H1 (cell line): Measurements from ENCODE around the gene PRR5L. TPM values are rescaled to one million over a fixed set of nuclear protein-coding genes. Genes with fewer than 3 reads are reported as not detected.

Experiments
- CTCF ChIA-PET: fragments of 300-600 bp; sonication (Branson Sonifier 250); formaldehyde crosslinking; loops from one replicate; lab custom pipeline; 2021; ENCODE audit not compliant: partially characterized antibody; lab: Charles Lee
- POLR2A ChIA-PET: fragments of 300-600 bp; sonication (Branson Sonifier 250); formaldehyde crosslinking; loops from one replicate; lab custom pipeline; 2021; ENCODE audit warnings: inconsistent platforms; ENCODE audit not compliant: partially characterized antibody; lab: Charles Lee
- DNase-seq, 2 experiments: peaks; one replicate each; pipeline versions ENCODE4 v3.0.0 to v3.0.0-alpha.2; 2010 to 2022; ENCODE audit warnings: low spot score in 2 of 2, low read depth in 1 of 2, mixed read lengths in 1 of 2
- FAIRE-seq: peaks from 2 replicates; lab custom pipeline; 2011; peaks lifted over from hg19 to GRCh38; lab: Jason Lieb, UNC
- H2AFZ ChIP-seq: 2 replicates; pipeline ENCODE4 v1.8.1; 2012; ENCODE audit warnings: low read length, inconsistent platforms
- H2AK5ac ChIP-seq: 2 replicates; pipeline ENCODE4 v1.6.1; 2013; ENCODE audit warnings: low read depth, low read length
- H2BK120ac ChIP-seq: replicated peaks from 2 replicates; pipeline ENCODE3; 2013; ENCODE audit warnings: low read depth, low read length, inconsistent platforms
- H2BK12ac ChIP-seq: 2 replicates; pipeline ENCODE4 v1.6.1; 2013; ENCODE audit warnings: low read depth, low read length
- H2BK15ac ChIP-seq: 2 replicates; pipeline ENCODE4 v1.6.1; 2013; ENCODE audit warnings: low read length
- H2BK20ac ChIP-seq: 2 replicates; pipeline ENCODE4 v1.6.1; 2013; ENCODE audit warnings: low read length
- H2BK5ac ChIP-seq: 2 replicates; pipeline ENCODE4 v1.6.1; 2013; ENCODE audit warnings: low read depth, low read length
- H3K14ac ChIP-seq: 2 replicates; pipeline ENCODE4 v1.6.1; 2013; ENCODE audit warnings: inconsistent platforms; ENCODE audit not compliant: insufficient read length
- H3K18ac ChIP-seq: 2 replicates; pipeline ENCODE4 v1.6.1; 2013; ENCODE audit warnings: low read length; ENCODE audit errors: extremely low read depth
- H3K23ac ChIP-seq: 2 replicates; pipeline ENCODE4 v1.6.1; 2013; ENCODE audit warnings: inconsistent platforms; ENCODE audit not compliant: insufficient read length
- H3K23me2 ChIP-seq: 2 replicates; pipeline ENCODE4 v1.6.1; 2013; ENCODE audit warnings: low read depth, low read length
- H3K27ac ChIP-seq: 2 replicates; pipeline ENCODE4 v1.6.1; 2011; ENCODE audit warnings: low read depth, low read length, inconsistent platforms
- H3K27me3 ChIP-seq, 4 experiments: replicated peaks in 1 of 4; 1 replicate in 1 of 4; 2 replicates in 3 of 4; pipeline versions ENCODE4 v1.6.1 to v1.8.1; 2011 to 2013; ENCODE audit warnings: low read length in 3 of 4, mild to moderate bottlenecking in 3 of 4, inconsistent platforms in 2 of 4, mixed read lengths in 2 of 4, moderate library complexity in 1 of 4; ENCODE audit not compliant: control insufficient read depth in 3 of 4, insufficient read depth in 3 of 4; ENCODE audit errors: extremely low read depth in 1 of 4
- H3K36me3 ChIP-seq, 4 experiments: 2 replicates each; pipeline versions ENCODE4 v1.6.1 to v1.8.1; 2011 to 2013; ENCODE audit warnings: mild to moderate bottlenecking in 4 of 4, low read length in 3 of 4, moderate library complexity in 2 of 4, control low read depth in 1 of 4, inconsistent platforms in 1 of 4; ENCODE audit not compliant: insufficient read depth in 4 of 4, control insufficient read depth in 2 of 4
- H3K4ac ChIP-seq: replicated peaks from 2 replicates; pipeline ENCODE3; 2013; ENCODE audit warnings: low read length, low read depth, mixed read lengths, inconsistent platforms; ENCODE audit not compliant: insufficient read length
- H3K4me1 ChIP-seq, 4 experiments: replicated peaks in 1 of 4; 1 replicate in 1 of 4; 2 replicates in 3 of 4; pipeline versions ENCODE4 v1.6.1 to v1.8.1; 2011 to 2013; ENCODE audit warnings: low read length in 3 of 4, inconsistent platforms in 2 of 4, mixed read lengths in 1 of 4; ENCODE audit not compliant: insufficient read depth in 4 of 4, control insufficient read depth in 3 of 4
- H3K4me2 ChIP-seq, 2 experiments: 2 replicates each; pipeline versions ENCODE4 v1.6.1 to v1.8.1; 2011 to 2013; ENCODE audit warnings: low read depth in 2 of 2, low read length in 2 of 2, control low read depth in 1 of 2, inconsistent platforms in 1 of 2, mild to moderate bottlenecking in 1 of 2; ENCODE audit not compliant: insufficient read depth in 1 of 2
- H3K4me3 ChIP-seq, 4 experiments: fragments of 200-600, 300-600 bp in 1 of 4; sonication (generic), shearing (Covaris generic), sonication (Bioruptor Twin) in 1 of 4; 2 replicates each; pipeline versions ENCODE4 v1.5.1 to v1.8.1; 2011 to 2016; ENCODE audit warnings: low read length in 4 of 4, low read depth in 3 of 4, control low read depth in 2 of 4, inconsistent platforms in 2 of 4, mild to moderate bottlenecking in 2 of 4, mixed read lengths in 1 of 4, moderate library complexity in 1 of 4; ENCODE audit not compliant: insufficient read depth in 2 of 4; ENCODE audit errors: extremely low read depth in 1 of 4
- H3K56ac ChIP-seq: replicated peaks from 2 replicates; pipeline ENCODE3; 2013; ENCODE audit warnings: low read depth, mild to moderate bottlenecking, mixed read lengths, low read length, inconsistent platforms; ENCODE audit not compliant: insufficient read length
- H3K79me1 ChIP-seq: 2 replicates; pipeline ENCODE4 v1.6.1; 2013; ENCODE audit warnings: low read depth, low read length, control low read depth
- H3K79me2 ChIP-seq, 2 experiments: 2 replicates each; pipeline versions ENCODE4 v1.6.1 to v1.8.1; 2012 to 2013; ENCODE audit warnings: low read length in 2 of 2, mild to moderate bottlenecking in 2 of 2, inconsistent platforms in 1 of 2; ENCODE audit not compliant: insufficient read depth in 2 of 2, control insufficient read depth in 1 of 2
- H3K9ac ChIP-seq, 4 experiments: replicated peaks in 1 of 4; 1 replicate in 1 of 4; 2 replicates in 3 of 4; pipeline versions ENCODE4 v1.6.1 to v1.8.1; 2011 to 2013; ENCODE audit warnings: low read depth in 3 of 4, low read length in 3 of 4, control low read depth in 2 of 4, mild to moderate bottlenecking in 2 of 4, moderate library complexity in 2 of 4, inconsistent platforms in 1 of 4; ENCODE audit errors: extremely low read depth in 1 of 4
- H3K9me3 ChIP-seq, 2 experiments: 2 replicates each; pipeline versions ENCODE4 v1.6.1 to v1.8.1; 2012 to 2013; ENCODE audit warnings: mild to moderate bottlenecking in 2 of 2, moderate library complexity in 2 of 2, control low read depth in 1 of 2, inconsistent platforms in 1 of 2, low read depth in 1 of 2, low read length in 1 of 2, mixed read lengths in 1 of 2; ENCODE audit not compliant: insufficient read depth in 2 of 2
- H4K20me1 ChIP-seq, 2 experiments: replicated peaks in 1 of 2; 2 replicates each; pipeline versions ENCODE3 to v1.8.1; 2011 to 2013; ENCODE audit warnings: inconsistent platforms in 2 of 2, low read length in 2 of 2, mild to moderate bottlenecking in 1 of 2; ENCODE audit not compliant: insufficient read depth in 2 of 2, control insufficient read depth in 1 of 2
- H4K5ac ChIP-seq: 2 replicates; pipeline ENCODE4 v1.6.1; 2013; ENCODE audit warnings: low read length, low read depth, mixed read lengths, inconsistent platforms; ENCODE audit not compliant: insufficient read length
- H4K8ac ChIP-seq: 2 replicates; pipeline ENCODE4 v1.8.0; 2013; ENCODE audit warnings: mild to moderate bottlenecking, moderate library complexity, low read length, inconsistent platforms; ENCODE audit not compliant: insufficient read depth; ENCODE audit errors: extremely low read depth
- H4K91ac ChIP-seq: replicated peaks from 2 replicates; pipeline ENCODE3; 2013; ENCODE audit warnings: low read length, mixed read lengths, inconsistent platforms; ENCODE audit not compliant: insufficient read length
- ASH2L ChIP-seq: fragments of 200-600, 300-600 bp; sonication (generic); IDR thresholded peaks from one replicate; pipeline ENCODE4 v1.7.1; 2017; ENCODE audit warnings: low read length
- BACH1 ChIP-seq: IDR thresholded peaks from 2 replicates; pipeline ENCODE4 v1.6.1; 2012; ENCODE audit warnings: low read length, improper control_type of control experiment
- CEBPB ChIP-seq: IDR thresholded peaks from 2 replicates; pipeline ENCODE4 v1.6.1; 2012; ENCODE audit warnings: low read depth, low read length
- JUND ChIP-seq: IDR thresholded peaks from 2 replicates; pipeline ENCODE4 v1.6.1; 2011; ENCODE audit warnings: mild to moderate bottlenecking, improper control_type of control experiment, low read length
- MAX ChIP-seq: IDR thresholded peaks from 2 replicates; pipeline ENCODE4 v1.6.1; 2012; ENCODE audit warnings: inconsistent platforms
- NRF1 ChIP-seq: IDR thresholded peaks from 2 replicates; pipeline ENCODE4 v1.6.1; 2011; ENCODE audit warnings: mild to moderate bottlenecking, low read depth, low read length, improper control_type of control experiment
- PHF8 ChIP-seq: fragments of 200-600 bp; sonication (generic); conservative IDR thresholded peaks from 2 replicates; pipeline ENCODE4 v1.7.1; 2012; ENCODE audit warnings: low read depth, mild to moderate bottlenecking, inconsistent platforms, low read length, moderate library complexity
- POLR2A ChIP-seq, 2 experiments: IDR thresholded peaks; 1 replicate in 1 of 2; 2 replicates in 1 of 2; pipeline ENCODE4 v1.6.1; 2011; ENCODE audit warnings: low read depth in 2 of 2, low read length in 2 of 2, mild to moderate bottlenecking in 2 of 2; ENCODE audit errors: control extremely low read depth in 1 of 2
- RBBP5 ChIP-seq: IDR thresholded peaks from 2 replicates; pipeline ENCODE4 v1.7.1; 2012; ENCODE audit warnings: low read depth, mild to moderate bottlenecking, inconsistent platforms, low read length, moderate library complexity, borderline replicate concordance
- SAP30 ChIP-seq: fragments of 300-600 bp; sonication (generic); IDR thresholded peaks from 2 replicates; pipeline ENCODE4 v1.7.1; 2012; ENCODE audit warnings: low read length, moderate library complexity, mild to moderate bottlenecking, inconsistent platforms; ENCODE audit not compliant: insufficient read depth, insufficient replicate concordance
- SP1 ChIP-seq: IDR thresholded peaks from 2 replicates; pipeline ENCODE4 v1.6.1; 2011; ENCODE audit warnings: low read depth, low read length
- TBP ChIP-seq: IDR thresholded peaks from 2 replicates; pipeline ENCODE4 v1.6.1; 2011; ENCODE audit warnings: low read depth, low read length, improper control_type of control experiment
- USF2 ChIP-seq: IDR thresholded peaks from 2 replicates; pipeline ENCODE4 v1.6.1; 2011; ENCODE audit warnings: low read length, improper control_type of control experiment
- ZNF274 ChIP-seq: IDR thresholded peaks from 2 replicates; pipeline ENCODE4 v1.7.0; 2012; ENCODE audit warnings: low read length, borderline replicate concordance; ENCODE audit errors: extremely low read depth
- WGBS, 2 experiments: shearing (Covaris generic) in 1 of 2; methylation state at CpG; one replicate each; pipeline versions ENCODE4 v1.1.6 to v1.1.7; 2013 to 2015; ENCODE audit warnings: low lambda C conversion rate in 2 of 2, mixed read lengths in 2 of 2, inconsistent platforms in 1 of 2, low coverage in 1 of 2, missing lambda C conversion rate in 1 of 2; ENCODE audit not compliant: insufficient replicate concordance in 2 of 2, insufficient coverage in 1 of 2, insufficient read length in 1 of 2; ENCODE audit errors: extremely low coverage in 1 of 2, missing lambda C conversion rate in 1 of 2; 5-methylcytosine and 5-hydroxymethylcytosine counted together
- polyA plus RNA-seq, 7 experiments: library from polyadenylated mRNA; depleted of rRNA in 3 of 7; stranded (reverse) in 5 of 7; unstranded in 2 of 7; fragments of >200 nt in 5 of 7; fragments of 200-250 nt in 2 of 7; gene quantifications; 1 replicate in 5 of 7; 2 replicates in 1 of 7; 4 replicates in 1 of 7; pipeline versions ENCODE4 v1.2.1 to v1.2.3, GENCODE V29; 2011 to 2013; ENCODE audit warnings: missing spikeins in 2 of 7, mixed read lengths in 2 of 7
- total RNA-seq: library from RNA; stranded (reverse); fragmentation: NEBNext Ultra II Directional; extraction: Animal tissue kit (Norgen Biotek cat#: 25700); gene quantifications from 2 replicates; pipeline ENCODE4 v1.2.1, GENCODE V29; 2021

Gene PRR5L
- total and polyA plus RNA-seq, 2 of the 8 experiments (the other 6 are each of a cell fraction or from before 2014, with no cell fraction given), result 6.6 to 10.1 TPM

GRCh38 chr11:36316049-36316448 lies 20.0 kb downstream of the PRR5L start:
- Histone ChIP-seq H3K4me1 (peaks cover 0 to 7% (median 4%) of the 10 kb centered on the region in 4 experiments; a peak in 4 of 7 replicates), H2BK15ac (no peak overlapping the region), H3K56ac (no peak overlapping the region), H3K36me3 (no peaks in the 10 kb centered on the region), H3K9me3 (no peaks in the 10 kb centered on the region), H3K79me2 (no peaks in the 10 kb centered on the region), H3K14ac (no peak overlapping the region), H2AK5ac (no peak overlapping the region), H2BK20ac (no peak overlapping the region), H2BK120ac (no peak overlapping the region), H4K5ac (no peak overlapping the region), H3K23ac (no peak overlapping the region), H4K8ac (no peak overlapping the region), H2BK5ac (no peak overlapping the region), H3K23me2 (no peaks in the 10 kb centered on the region), H3K4me3 (no peak overlapping the region), H3K4me2 (no peak overlapping the region), H3K18ac (no peak overlapping the region), H3K4ac (no peak overlapping the region), H4K91ac (no peak overlapping the region), H3K27me3 (no peaks in the 10 kb centered on the region), H3K27ac (no peak overlapping the region), H2BK12ac (no peak overlapping the region), H3K9ac (no peak overlapping the region), H3K79me1 (no peaks in the 10 kb centered on the region), H2AFZ (no peak overlapping the region), H4K20me1 (no peaks in the 10 kb centered on the region)
- no peak for FAIRE-seq
- WGBS, 2 experiments, result 84% methylated on average over 3 of the region's 3 CpGs; no CpG with 5 or more reads in 1 of the 2 experiments
- ChIA-PET CTCF (interaction anchor here (1.0 to 2.2 kb wide), 10 partner anchors 9 to 177 kb away, joined by 3 to 8 read pairs (median 4); no protein-coding TSS in a partner anchor), POLR2A (no interaction called here)
- DNase-seq, result no peak
- no peak for TF ChIP-seq MAX
- TF ChIP-seq SP1, result no peak
- TF ChIP-seq CEBPB, result no peak
- TF ChIP-seq RBBP5, result no peak
- TF ChIP-seq ASH2L, result no peak
- TF ChIP-seq JUND, result no peak
- no peak for TF ChIP-seq SAP30
- no peak for TF ChIP-seq NRF1
- no peak for TF ChIP-seq PHF8
- TF ChIP-seq BACH1, result no peak
- no peak for TF ChIP-seq ZNF274
- TF ChIP-seq USF2, result no peak
- TF ChIP-seq TBP, result no peak
- TF ChIP-seq POLR2A (IDR thresholded peaks at IDR 0.05; ENCODE audit: control extremely low read depth in 1 of 2, low read depth in 2 of 2, low read length in 2 of 2), result no peak
